ENCODE data around the gene FASTKD3.

DNA sequence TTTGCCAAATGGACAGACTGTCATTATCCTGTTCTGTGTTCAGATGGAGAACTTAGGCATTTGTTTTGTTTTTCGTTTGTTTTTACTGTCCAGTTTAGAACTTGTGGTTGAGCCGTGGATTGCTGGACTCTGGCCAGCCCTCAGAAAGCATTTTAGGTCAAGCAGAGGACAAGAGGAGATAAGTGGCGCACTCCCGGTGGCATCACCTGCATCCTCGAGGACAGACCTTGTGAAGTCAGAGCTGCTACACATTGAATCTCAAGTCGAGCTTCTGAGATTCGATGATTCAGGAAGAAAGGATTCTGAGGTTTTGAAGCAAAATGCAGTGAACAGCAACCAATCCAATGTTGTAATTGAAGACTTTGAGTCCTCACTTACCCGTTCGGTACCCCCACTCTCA is 9.0 kb upstream of the FASTKD3 start:
- TF ChIP-seq, protein P1, sequence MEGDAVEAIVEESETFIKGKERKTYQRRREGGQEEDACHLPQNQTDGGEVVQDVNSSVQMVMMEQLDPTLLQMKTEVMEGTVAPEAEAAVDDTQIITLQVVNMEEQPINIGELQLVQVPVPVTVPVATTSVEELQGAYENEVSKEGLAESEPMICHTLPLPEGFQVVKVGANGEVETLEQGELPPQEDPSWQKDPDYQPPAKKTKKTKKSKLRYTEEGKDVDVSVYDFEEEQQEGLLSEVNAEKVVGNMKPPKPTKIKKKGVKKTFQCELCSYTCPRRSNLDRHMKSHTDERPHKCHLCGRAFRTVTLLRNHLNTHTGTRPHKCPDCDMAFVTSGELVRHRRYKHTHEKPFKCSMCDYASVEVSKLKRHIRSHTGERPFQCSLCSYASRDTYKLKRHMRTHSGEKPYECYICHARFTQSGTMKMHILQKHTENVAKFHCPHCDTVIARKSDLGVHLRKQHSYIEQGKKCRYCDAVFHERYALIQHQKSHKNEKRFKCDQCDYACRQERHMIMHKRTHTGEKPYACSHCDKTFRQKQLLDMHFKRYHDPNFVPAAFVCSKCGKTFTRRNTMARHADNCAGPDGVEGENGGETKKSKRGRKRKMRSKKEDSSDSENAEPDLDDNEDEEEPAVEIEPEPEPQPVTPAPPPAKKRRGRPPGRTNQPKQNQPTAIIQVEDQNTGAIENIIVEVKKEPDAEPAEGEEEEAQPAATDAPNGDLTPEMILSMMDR (IDR thresholded peaks at IDR 0.05): no peak
- no peak for TF ChIP-seq ZFX (IDR thresholded peaks at IDR 0.05; ENCODE audit: borderline replicate concordance)

Measured in 22Rv1 (cell line).